GM11168 (cell line): ENCODE data around the gene GMEB2.

Experiments
- in situ Hi-C: fragments of 300-500 bp; cut with MboI; formaldehyde crosslinking; loops from one replicate; pipeline ENCODE4 v1.12.0; 2022; ENCODE audit warnings: low sequenced_read_pairs; ENCODE audit not compliant: unreplicated experiment

GMEB2 gene

GRCh38 chr20:63552481-63553249 is 74.2 kb downstream of the GMEB2 start:
- in situ Hi-C loops = loop anchor here (10.0 kb wide), 1 partner anchor 302 kb away; no protein-coding TSS in a partner anchor

- in situ Hi-C loops = loop anchor here (10.0 kb wide), 1 partner anchor 304 kb away; no protein-coding TSS in a partner anchor
Measured at GRCh38 chr20:63551068-63551467, 75.8 kb downstream of the GMEB2 start.

GRCh38 chr20:63549679-63550282 is 77.1 kb downstream of the GMEB2 start:
- in situ Hi-C loops = loop anchor here (10.0 kb wide), 1 partner anchor 305 kb away; no protein-coding TSS in a partner anchor

DNA sequence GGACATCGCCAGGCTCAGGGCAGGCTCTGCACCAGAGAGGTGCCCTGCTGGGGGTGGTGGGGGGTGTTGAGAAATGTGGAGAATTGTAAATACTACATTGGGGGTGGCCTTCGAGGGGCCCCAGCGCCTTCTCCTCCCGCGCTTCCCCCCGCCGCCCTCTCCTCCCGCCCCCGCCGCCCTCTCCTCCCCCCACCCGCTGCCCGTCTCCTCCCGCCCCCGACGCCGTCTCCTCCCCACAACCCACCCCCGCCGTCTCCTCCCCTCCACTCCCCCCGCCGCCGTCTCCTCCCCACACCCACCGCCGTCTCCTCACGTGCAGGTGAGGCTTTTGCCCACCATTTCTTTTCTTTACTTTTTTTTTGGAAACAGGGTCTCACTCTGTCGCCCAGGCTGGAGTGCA is 77.9 kb downstream of the GMEB2 start:
- in situ Hi-C loops = no loop called here

- in situ Hi-C loops = no loop called here
Measured at GRCh38 chr20:63548542-63548941, 78.4 kb downstream of the GMEB2 start.

- in situ Hi-C loops = no loop called here
Measured at GRCh38 chr20:63547725-63548480, 79.0 kb downstream of the GMEB2 start, which contains the start of gene SRMS. TSS of gene SRMS (minus strand) at chr20:63547749. CDS start at chr20:63547463, 286 bp downstream.

- in situ Hi-C loops = no loop called here
Measured at GRCh38 chr20:63546956-63547724, 79.8 kb downstream of the GMEB2 start.

GRCh38 chr20:63546256-63546955 is 80.5 kb downstream of the GMEB2 start:
- in situ Hi-C loops = no loop called here

- in situ Hi-C loops = no loop called here
Measured at GRCh38 chr20:63545814-63546213, 81.1 kb downstream of the GMEB2 start.

DNA sequence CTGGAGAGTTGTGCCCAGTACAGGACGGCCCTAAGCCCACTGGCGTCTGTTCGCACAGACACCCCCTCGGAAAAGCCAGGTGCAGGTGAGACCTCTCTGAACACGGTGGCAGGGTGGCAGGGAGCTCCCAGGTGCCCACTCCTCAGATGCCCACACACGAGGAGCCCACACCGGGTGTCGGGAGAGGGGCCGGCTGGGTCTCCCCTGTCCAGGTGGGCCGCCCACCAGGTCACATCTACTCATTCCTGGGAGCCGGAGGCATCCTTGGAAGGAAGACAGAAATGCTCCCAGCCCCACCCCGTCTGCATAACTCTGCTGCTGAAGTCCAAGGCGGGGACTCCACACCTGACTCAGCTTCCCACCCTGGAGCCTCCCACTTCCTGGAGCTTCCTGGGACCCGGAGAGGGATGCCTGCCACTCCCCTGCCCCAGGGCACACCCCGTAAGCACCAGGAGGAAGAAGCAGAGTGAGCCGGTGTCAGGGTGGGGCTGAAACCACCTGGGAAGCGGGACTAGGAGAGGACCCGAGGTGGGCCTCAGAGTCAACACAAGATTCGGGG is 81.9 kb downstream of the GMEB2 start:
- in situ Hi-C loops = no loop called here

GRCh38 chr20:63544241-63544957 is 82.5 kb downstream of the GMEB2 start:
- in situ Hi-C loops = no loop called here

DNA sequence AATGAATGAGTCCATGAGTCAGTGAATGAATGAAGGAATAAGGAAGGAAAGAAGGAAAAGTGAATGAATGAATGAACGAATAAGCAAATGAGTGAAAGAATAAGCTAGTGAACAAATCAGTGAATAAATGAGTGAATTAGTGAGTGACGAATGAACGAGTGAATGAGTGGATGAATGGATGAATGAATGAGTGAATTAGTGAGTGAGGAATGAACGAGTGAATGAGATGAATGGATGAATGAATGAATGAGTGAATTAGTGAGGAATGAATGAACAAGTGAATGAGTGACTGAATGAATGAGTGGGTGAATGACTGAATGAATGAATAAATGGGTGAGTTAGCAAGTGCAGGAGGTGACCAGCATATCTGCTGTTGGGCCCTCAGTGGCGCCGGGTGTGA is 83.2 kb downstream of the GMEB2 start:
- in situ Hi-C loops = no loop called here

DNA sequence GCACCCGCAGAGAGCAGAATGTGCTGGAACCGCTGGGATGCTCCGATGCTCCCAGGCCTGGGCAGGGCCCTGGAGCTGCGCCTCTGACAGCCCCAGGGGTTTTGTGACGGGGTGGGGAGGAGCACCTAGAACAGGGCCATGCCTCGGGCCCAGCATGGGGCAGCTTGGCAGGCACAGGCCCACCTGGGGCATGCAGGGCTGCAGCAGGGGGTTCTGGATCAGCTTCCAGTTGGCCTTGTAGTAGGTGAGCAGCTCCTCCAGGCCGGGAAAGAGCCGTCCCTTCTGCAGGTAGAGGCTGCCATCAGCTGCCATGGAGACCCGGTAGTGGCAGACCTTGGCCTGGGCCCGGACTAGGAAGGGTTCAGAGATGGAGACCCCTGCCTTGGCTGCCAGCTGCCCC is 83.8 kb downstream of the GMEB2 start:
- in situ Hi-C loops = no loop called here

- in situ Hi-C loops = no loop called here
Measured at GRCh38 chr20:63542696-63543095, 84.2 kb downstream of the GMEB2 start.

- in situ Hi-C loops = no loop called here
Measured at GRCh38 chr20:63542031-63542559, 84.8 kb downstream of the GMEB2 start.

GRCh38 chr20:63541371-63541770 is 85.5 kb downstream of the GMEB2 start:
- in situ Hi-C loops = no loop called here

DNA sequence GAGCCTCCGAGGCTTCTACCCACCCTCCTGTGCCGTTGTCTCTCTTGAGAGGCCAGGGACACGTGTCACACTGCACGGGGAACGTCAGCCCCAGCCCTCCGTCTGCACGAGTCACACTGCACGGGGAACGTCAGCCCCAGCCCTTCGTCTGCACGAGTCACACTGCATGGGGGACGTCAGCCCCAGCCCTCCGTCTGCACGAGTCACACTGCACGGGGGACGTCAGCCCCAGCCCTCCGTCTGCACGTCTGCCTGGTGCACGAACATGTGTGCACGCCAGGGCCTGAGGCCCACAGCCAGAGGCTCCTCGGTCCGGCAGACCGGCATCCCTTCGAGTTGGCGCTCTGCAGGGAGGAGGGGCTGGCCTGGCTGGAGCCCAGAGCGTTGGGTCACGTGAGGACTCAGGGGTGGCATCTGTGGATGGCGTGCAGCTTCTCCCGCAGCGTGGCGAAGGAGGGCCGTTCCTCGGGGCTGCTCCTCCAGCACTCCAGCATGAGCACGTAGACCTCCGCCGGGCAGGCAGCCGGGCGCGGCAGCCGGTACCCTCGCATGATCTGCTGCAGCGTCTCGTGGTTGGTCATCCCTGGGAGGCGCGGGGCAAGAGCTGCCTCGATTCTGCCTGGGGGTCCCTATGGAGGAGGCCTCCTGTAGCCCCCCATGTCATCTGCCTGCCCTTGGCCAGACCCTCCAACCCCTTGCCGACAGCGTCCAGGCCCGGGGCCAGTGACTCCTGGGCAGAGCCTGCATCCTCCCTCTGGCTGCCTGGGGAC is 86.3 kb downstream of the GMEB2 start:
- in situ Hi-C loops = no loop called here
